Neural cell (in vitro differentiated cells): ENCODE results near the gene ABCA4. TPM values are rescaled to one million over a fixed set of nuclear protein-coding genes. Genes with fewer than 3 reads are reported as not detected.

Source experiments
- H2AFZ ChIP-seq: fragments of 200-600, 300-800 bp; sonication (generic), shearing (Covaris generic); 2 replicates; pipeline ENCODE4 v1.6.0; 2014; ENCODE audit warnings: low read depth, mild to moderate bottlenecking, antibody characterized with exemption, low read length, moderate library complexity
- H3F3A ChIP-seq: fragments of 200-600 bp; shearing (Covaris generic); 2 replicates; pipeline ENCODE4 v1.6.1; 2016; ENCODE audit warnings: mild to moderate bottlenecking, moderate library complexity, mixed read lengths, antibody characterized with exemption, low read length; ENCODE audit not compliant: insufficient read depth, poor library complexity, severe bottlenecking
- H3K27ac ChIP-seq: fragments of 200-600, 300-800 bp; sonication (generic), shearing (Covaris generic); 2 replicates; pipeline ENCODE4 v1.5.1; 2014; ENCODE audit warnings: mild to moderate bottlenecking, low read length, moderate library complexity
- H3K27me3 ChIP-seq: fragments of 300-800, 200-600 bp; sonication (generic), shearing (Covaris generic); 2 replicates; pipeline ENCODE4 v1.6.0; 2014; ENCODE audit warnings: mild to moderate bottlenecking, low read depth, low read length, moderate library complexity; ENCODE audit not compliant: insufficient read depth
- H3K36me3 ChIP-seq: fragments of 300-800, 200-600 bp; sonication (generic), shearing (Covaris generic); 2 replicates; pipeline ENCODE4 v1.5.1; 2014; ENCODE audit warnings: mild to moderate bottlenecking, antibody characterized with exemption, low read length, moderate library complexity; ENCODE audit not compliant: insufficient read depth
- H3K4me2 ChIP-seq: fragments of 300-800, 200-600 bp; sonication (generic), shearing (Covaris generic); 2 replicates; pipeline ENCODE4 v1.6.0; 2014; ENCODE audit warnings: mild to moderate bottlenecking, low read length
- H3K4me3 ChIP-seq: fragments of 300-800, 200-600 bp; sonication (generic), shearing (Covaris generic); 2 replicates; pipeline ENCODE4 v1.5.1; 2014; ENCODE audit warnings: mild to moderate bottlenecking, low read length, moderate library complexity
- H3K79me2 ChIP-seq: fragments of 200-600 bp; shearing (Covaris generic); replicated peaks from 2 replicates; pipeline ENCODE4 v1.6.0; 2014; ENCODE audit warnings: mild to moderate bottlenecking, low read length, moderate library complexity; ENCODE audit not compliant: insufficient read depth
- H3K9ac ChIP-seq: fragments of 300-800, 200-600 bp; sonication (generic), shearing (Covaris generic); 2 replicates; pipeline ENCODE4 v1.6.1; 2016; ENCODE audit warnings: mild to moderate bottlenecking, low read length, mixed read lengths
- H3K9me2 ChIP-seq: fragments of 200-600 bp; shearing (Covaris generic); 2 replicates; pipeline ENCODE4 v1.6.1; 2016; ENCODE audit warnings: mild to moderate bottlenecking, low read length, mixed read lengths; ENCODE audit not compliant: insufficient read depth
- H3K9me3 ChIP-seq: fragments of 200-600, 300-800 bp; sonication (generic), shearing (Covaris generic); 2 replicates; pipeline ENCODE4 v1.6.1; 2016; ENCODE audit warnings: mild to moderate bottlenecking, mixed run types, low read length, moderate library complexity, mixed read lengths
- H4K20me1 ChIP-seq: fragments of 200-600 bp; shearing (Covaris generic); 2 replicates; pipeline ENCODE4 v1.6.1; 2016; ENCODE audit warnings: mild to moderate bottlenecking, mixed run types; ENCODE audit not compliant: insufficient read depth
- CTCF ChIP-seq: fragments of 450-650 bp; IDR thresholded peaks from 2 replicates; pipeline ENCODE4 v1.5.1; 2014; ENCODE audit warnings: antibody characterized with exemption, mild to moderate bottlenecking, moderate library complexity; ENCODE audit not compliant: poor library complexity, severe bottlenecking
- EP300 ChIP-seq: fragments of 450-650 bp; conservative IDR thresholded peaks from 2 replicates; pipeline ENCODE4 v1.6.1; 2014; ENCODE audit warnings: antibody characterized with exemption, mild to moderate bottlenecking, moderate library complexity; ENCODE audit not compliant: poor library complexity, severe bottlenecking
- EZH2 ChIP-seq: fragments of 200-600, 300-800 bp; shearing (Covaris generic), sonication (generic); IDR thresholded peaks from 2 replicates; pipeline ENCODE4 v1.6.1; 2014; ENCODE audit warnings: antibody characterized with exemption, low read length, borderline replicate concordance, mild to moderate bottlenecking; ENCODE audit not compliant: insufficient read depth, poor library complexity, severe bottlenecking
- MXI1 ChIP-seq: fragments of 450-650 bp; conservative IDR thresholded peaks from 2 replicates; pipeline ENCODE4 v1.6.1; 2014; ENCODE audit warnings: antibody characterized with exemption, mild to moderate bottlenecking; ENCODE audit not compliant: poor library complexity, severe bottlenecking
- POLR2AphosphoS5 ChIP-seq: IDR thresholded peaks from 2 replicates; pipeline ENCODE4 v1.6.1; 2012
- RAD21 ChIP-seq: fragments of 450-650 bp; conservative IDR thresholded peaks from 2 replicates; pipeline ENCODE4 v1.6.1; 2014; ENCODE audit warnings: antibody characterized with exemption, mild to moderate bottlenecking, moderate library complexity
- REST ChIP-seq: IDR thresholded peaks from 2 replicates; pipeline ENCODE4 v1.6.1; 2012; ENCODE audit warnings: borderline replicate concordance
- SMC3 ChIP-seq: fragments of 450-650 bp; conservative IDR thresholded peaks from 2 replicates; pipeline ENCODE4 v1.6.1; 2014; ENCODE audit warnings: antibody characterized with exemption, mild to moderate bottlenecking, moderate library complexity; ENCODE audit not compliant: poor library complexity
- TAF1 ChIP-seq: IDR thresholded peaks from 2 replicates; pipeline ENCODE4 v1.6.1; 2012; ENCODE audit warnings: low read depth
- polyA plus RNA-seq: library from polyadenylated mRNA; depleted of rRNA; stranded (reverse); fragments of >200 nt; gene quantifications from 2 replicates; pipeline ENCODE4 v1.2.3, GENCODE V29; 2014

Gene ABCA4
- polyA plus RNA-seq, 1 donor from 2014 or later = not detected

- no peaks in the 10 kb centered on the region for H3K79me2 ChIP-seq
- no peak overlapping the region for H3K4me3 ChIP-seq
- H3K36me3 ChIP-seq = no peaks in the 10 kb centered on the region
- no peaks in the 10 kb centered on the region for H3K9me3 ChIP-seq
- H3K9ac ChIP-seq = no peak overlapping the region
- H3K27me3 ChIP-seq = no peaks in the 10 kb centered on the region
- H3K4me2 ChIP-seq = no peak overlapping the region
- H3K9me2 ChIP-seq = no peaks in the 10 kb centered on the region
- no peaks in the 10 kb centered on the region for H4K20me1 ChIP-seq
- H3K27ac ChIP-seq = no peak overlapping the region
- no peaks in the 10 kb centered on the region for H3F3A ChIP-seq
- TF ChIP-seq MXI1 (no peak), EZH2 (no peak), EP300 (no peak), SMC3 (no peak), RAD21 (no peak), CTCF (no peak), REST (no peak), POLR2AphosphoS5 (no peak), TAF1 (no peak)
- no peak overlapping the region for H2AFZ ChIP-seq
Measured at GRCh38 chr1:94031154-94031553, 89.8 kb downstream of the ABCA4 start.

GRCh38 chr1:94029130-94029993 lies 91.6 kb downstream of the ABCA4 start:
- Histone ChIP-seq H3K9me2 (no peaks in the 10 kb centered on the region), H3K36me3 (no peaks in the 10 kb centered on the region), H3F3A (no peaks in the 10 kb centered on the region), H4K20me1 (no peaks in the 10 kb centered on the region), H3K9me3 (no peaks in the 10 kb centered on the region), H3K27me3 (no peaks in the 10 kb centered on the region), H3K4me2 (no peak overlapping the region), H3K79me2 (no peaks in the 10 kb centered on the region), H3K27ac (no peak overlapping the region), H3K4me3 (no peak overlapping the region), H3K9ac (no peak overlapping the region), H2AFZ (no peak overlapping the region)
- TF ChIP-seq REST = no peak
- TF ChIP-seq TAF1 = no peak
- TF ChIP-seq CTCF = no peak
- TF ChIP-seq POLR2AphosphoS5 = no peak
- TF ChIP-seq SMC3 = no peak
- no peak for TF ChIP-seq EZH2
- no peak for TF ChIP-seq EP300
- TF ChIP-seq RAD21 = no peak
- no peak for TF ChIP-seq MXI1
